Pancreas (tissue), 10 donors: ENCODE results near the gene C1QTNF9B. TPM values are rescaled to one million over a fixed set of nuclear protein-coding genes. Genes with fewer than 3 reads are reported as not detected.
"Not testable (repeated sequence)": the region's sequence is repeated elsewhere in the genome, so short reads cannot be mapped to it uniquely, and the experiment has no call there.

Source experiments
- ATAC-seq, 4 donors: fragments of 200-7000 bp; cut with Tn5 transposase; one replicate each; pipeline versions ENCODE4 v1.8.0 to v1.9.1; 2020; ENCODE audit warnings: mild to moderate bottlenecking in 4 of 4, moderate library complexity in 4 of 4
- DNase-seq, 6 donors: peaks; one replicate each; pipeline ENCODE4 v3.0.0-alpha.2; 2020
- FAIRE-seq: peaks from 2 replicates; lab custom pipeline; 2012; peaks lifted over from hg19 to GRCh38; lab: Jason Lieb, UNC
- H3K27ac ChIP-seq, 4 donors: fragments of 200-600 bp; sonication (generic); 1 replicate in 3 of 4; 2 replicates in 1 of 4; pipeline versions ENCODE4 v1.5.0 to v1.8.0; 2020
- H3K27me3 ChIP-seq, 4 donors: fragments of 200-600 bp; one replicate each; pipeline ENCODE4 v1.8.0; 2021
- H3K36me3 ChIP-seq, 3 donors: fragments of 200-600 bp; sonication (generic) in 1 of 3; one replicate each; pipeline versions ENCODE4 v1.5.0 to v1.8.0; 2020 to 2021
- H3K4me1 ChIP-seq, 3 donors: fragments of 200-600 bp; one replicate each; pipeline ENCODE4 v1.8.0; 2021
- H3K4me3 ChIP-seq, 4 donors: fragments of 200-600 bp; sonication (generic) in 2 of 4; one replicate each; pipeline versions ENCODE4 v1.5.0 to v1.8.0; 2020 to 2021
- H3K9me3 ChIP-seq, 4 donors: fragments of 200-600 bp; one replicate each; pipeline ENCODE4 v1.8.0; 2021
- WGBS, 2 donors: extraction: QIAGEN DNeasy Blood & Tissue Kit; methylation state at CpG; one replicate each; pipeline ENCODE4 v1.1.7; 2013; 5-methylcytosine and 5-hydroxymethylcytosine counted together
- intact Hi-C, 3 donors: fragments of 100-400 bp; cut with DNase I; formaldehyde crosslinking; loops; one replicate each; pipeline versions ENCODE4 v1.11.1 to v1.14.2; 2022
- polyA plus RNA-seq, 2 donors: library from polyadenylated mRNA; stranded (reverse); fragments of 200-250 nt; gene quantifications; one replicate each; pipeline ENCODE4 v1.2.3, GENCODE V29; 2013
- total RNA-seq, 6 donors: library from RNA; stranded (reverse); fragmentation: NEBNext Ultra II Directional in 4 of 6; extraction: Animal tissue kit (Norgen Biotek cat#: 25700) in 4 of 6; gene quantifications; one replicate each; pipeline versions ENCODE4 v1.2.1 to v1.2.4, GENCODE V29; 2021 to 2023
- TF ChIP-seq, protein P1 (sequence below), 4 donors: fragments of 200-600 bp; sonication (generic) in 3 of 4; IDR thresholded peaks; one replicate each; pipeline versions ENCODE4 v1.5.0 to v1.8.0; 2021; ENCODE audit warnings: antibody characterized with exemption in 4 of 4
- donor health status: healthy with polysubstance abuse.
- donor health status: DM: no; HTN: no; CAD: no; lungs with moderate emphysema.
- donor health status: DM: no; HTN: no; CAD: no.
- donor health status: control.
- donor health status: control.
- donor health status: Bipolar disorder and iron deficiency.
- donor health status: DM: yes; HTN: yes; CAD: no.
- donor health status: DM: no; HTN: no; CAD: no.
- donor health status: DM: no; HTN: no; CAD: no.
- donor health status: DM: yes; HTN: yes; CAD: no.

C1QTNF9B gene
- total and polyA plus RNA-seq, 8 donors = 0.12 to 0.20 TPM; not detected in 6

- TF ChIP-seq, protein P1, sequence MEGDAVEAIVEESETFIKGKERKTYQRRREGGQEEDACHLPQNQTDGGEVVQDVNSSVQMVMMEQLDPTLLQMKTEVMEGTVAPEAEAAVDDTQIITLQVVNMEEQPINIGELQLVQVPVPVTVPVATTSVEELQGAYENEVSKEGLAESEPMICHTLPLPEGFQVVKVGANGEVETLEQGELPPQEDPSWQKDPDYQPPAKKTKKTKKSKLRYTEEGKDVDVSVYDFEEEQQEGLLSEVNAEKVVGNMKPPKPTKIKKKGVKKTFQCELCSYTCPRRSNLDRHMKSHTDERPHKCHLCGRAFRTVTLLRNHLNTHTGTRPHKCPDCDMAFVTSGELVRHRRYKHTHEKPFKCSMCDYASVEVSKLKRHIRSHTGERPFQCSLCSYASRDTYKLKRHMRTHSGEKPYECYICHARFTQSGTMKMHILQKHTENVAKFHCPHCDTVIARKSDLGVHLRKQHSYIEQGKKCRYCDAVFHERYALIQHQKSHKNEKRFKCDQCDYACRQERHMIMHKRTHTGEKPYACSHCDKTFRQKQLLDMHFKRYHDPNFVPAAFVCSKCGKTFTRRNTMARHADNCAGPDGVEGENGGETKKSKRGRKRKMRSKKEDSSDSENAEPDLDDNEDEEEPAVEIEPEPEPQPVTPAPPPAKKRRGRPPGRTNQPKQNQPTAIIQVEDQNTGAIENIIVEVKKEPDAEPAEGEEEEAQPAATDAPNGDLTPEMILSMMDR (IDR thresholded peaks at IDR 0.05) = peak in 3 of 4 donors; percentile 19 to 55 (median 32)
- intact Hi-C loops = no loop called here
- 16 to 17% methylated on average over 4 of the region's 4 CpGs for WGBS, 2 donors
- Histone ChIP-seq H3K27me3 (peaks cover 0 to 17% (median 3%) of the 10 kb centered on the region in 4 donors), H3K36me3 (no peaks in the 10 kb centered on the region), H3K27ac (no peak overlapping the region), H3K4me3 (no peak overlapping the region), H3K9me3 (no peaks in the 10 kb centered on the region), H3K4me1 (peaks cover 0 to 6% (median 6%) of the 10 kb centered on the region in 3 donors)
- DNase-seq (peak in 1 of 6 donors; percentile 48), ATAC-seq (peak in 3 of 4 donors; percentile 76 to 83 (median 80)), FAIRE-seq (peak; percentile 53)
These were observed 2.3 kb upstream of the C1QTNF9B start for GRCh38 chr13:23899555-23899954.

- ATAC-seq = peak in 1 of 4 donors; percentile 41
- intact Hi-C loops = no loop called here
- no peak overlapping the region for H3K27ac ChIP-seq
- peaks cover 0 to 10% (median 3%) of the 10 kb centered on the region in 4 donors for H3K27me3 ChIP-seq
- no peak for DNase-seq
- no peak overlapping the region for H3K4me3 ChIP-seq
- TF ChIP-seq, protein P1 (IDR thresholded peaks at IDR 0.05) = no peak
- H3K36me3 ChIP-seq = no peaks in the 10 kb centered on the region
- 67 to 75% methylated on average over 8 of the region's 8 CpGs for WGBS, 2 donors
- H3K9me3 ChIP-seq = no peaks in the 10 kb centered on the region
- peaks cover 0 to 3% (median under 1%) of the 10 kb centered on the region in 3 donors for H3K4me1 ChIP-seq
- FAIRE-seq = no peak
These were observed 799 bp upstream of the C1QTNF9B start for GRCh38 chr13:23898101-23898500.

DNA sequence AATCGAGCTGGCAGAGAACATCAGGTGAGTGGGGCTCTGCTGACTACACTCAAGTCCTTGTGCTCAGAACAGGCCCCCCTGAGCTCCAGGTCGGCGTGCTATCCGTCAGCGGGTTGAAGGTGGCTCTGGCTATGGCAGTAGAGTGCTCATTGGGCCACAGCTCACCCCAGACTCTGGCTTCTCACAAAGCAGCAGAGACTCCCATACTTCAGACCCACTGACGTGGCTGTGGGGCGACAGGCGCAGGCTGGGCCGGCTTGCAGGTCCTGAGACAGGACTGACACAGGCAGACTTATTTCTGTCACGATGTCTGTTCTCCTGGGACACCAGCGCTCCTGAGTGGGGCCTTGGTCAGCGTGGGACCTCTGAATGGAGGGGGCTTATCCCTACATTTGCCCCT is 2.6 kb downstream of the C1QTNF9B start:
- ATAC-seq, FAIRE-seq, H3K27me3 ChIP-seq, DNase-seq, H3K4me3 ChIP-seq, H3K4me1 ChIP-seq, intact Hi-C loops, H3K27ac ChIP-seq, H3K36me3 ChIP-seq, H3K9me3 ChIP-seq: not testable (repeated sequence)
- WGBS, 2 donors = 69 to 88% methylated on average over 9 to 12 of the region's 12 CpGs

DNA sequence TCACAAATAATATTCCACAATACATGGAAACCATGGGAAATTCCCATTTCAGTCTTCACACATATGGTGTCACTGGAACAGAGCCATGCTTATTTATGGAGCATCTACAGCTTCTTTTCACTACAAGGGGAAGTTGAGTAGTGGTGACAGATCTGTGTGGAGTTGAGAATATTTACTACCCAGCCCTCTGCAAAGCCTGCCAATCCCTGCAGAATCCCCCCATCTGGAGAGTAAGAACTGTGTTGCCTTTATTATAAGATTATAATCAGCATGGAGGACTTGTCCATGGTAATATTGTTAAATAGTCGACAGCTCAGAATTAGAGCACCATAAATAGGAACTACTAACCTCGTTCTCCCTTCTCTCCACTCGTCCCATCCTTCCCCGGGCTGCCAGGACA is 3.5 kb downstream of the C1QTNF9B start:
- H3K9me3 ChIP-seq, intact Hi-C loops, H3K27ac ChIP-seq, DNase-seq, H3K4me1 ChIP-seq, ATAC-seq, FAIRE-seq, H3K27me3 ChIP-seq, H3K4me3 ChIP-seq, H3K36me3 ChIP-seq: not testable (repeated sequence)
- WGBS, 2 donors = 50 to 79% methylated on average over 2 to 3 of the region's 4 CpGs

GRCh38 chr13:23889615-23890607 is 7.4 kb downstream of the C1QTNF9B start:
- Histone ChIP-seq H3K36me3 (peaks cover 0 to 3% (median 0%) of the 10 kb centered on the region in 3 donors), H3K9me3 (no peaks in the 10 kb centered on the region), H3K4me1 (peaks cover 0 to 11% (median 4%) of the 10 kb centered on the region in 3 donors), H3K27me3 (no peaks in the 10 kb centered on the region), H3K4me3 (peak overlapping the region in 3 of 4 donors; percentile 92 to 99 (median 97)), H3K27ac (peak overlapping the region in 2 of 4 donors; percentile 11 to 77)
- intact Hi-C loops = no loop called here
- TF ChIP-seq, protein P1 (IDR thresholded peaks at IDR 0.05) = no peak
- no peak for DNase-seq
- no peak for FAIRE-seq
- 30 to 33% methylated on average over 15 of the region's 15 CpGs for WGBS, 2 donors
- peak; percentile 3 to 34 (median 6) for ATAC-seq
